GM12878 (cell line): ENCODE measurements around the gene CUTA. TPM values are rescaled to one million over a fixed set of nuclear protein-coding genes. Genes with fewer than 3 reads are reported as not detected.
A peak's percentile ranks its signal among the peaks of the same experiment; 100 is the strongest.

Experiments used
- ATAC-seq: fragments of 200-7000 bp; cut with Tn5 transposase; 3 replicates; pipeline ENCODE4 v1.9.1; 2020; ENCODE audit warnings: mild to moderate bottlenecking, moderate library complexity
- BruUV-seq: library from RNA; stranded (reverse); fragments of 400-500 nt; replicated peaks from 2 replicates; lab custom pipeline; 2021; lab: Mats Ljungman, UMichigan
- CTCF ChIA-PET: fragments of 300-600 bp; sonication (Branson Sonifier 250); formaldehyde crosslinking; extraction: SDS; loops from one replicate; lab custom pipeline; 2021; ENCODE audit warnings: inconsistent platforms; lab: Yijun Ruan, JAX
- POLR2A ChIA-PET: fragments of 350-600 bp; formaldehyde crosslinking; extraction: SDS; loops from one replicate; lab custom pipeline; 2021; ENCODE audit warnings: inconsistent platforms; lab: Charles Lee
- RAD21 ChIA-PET: fragments of 300-600 bp; sonication (Branson Sonifier 250); formaldehyde crosslinking; loops from one replicate; lab custom pipeline; 2023; ENCODE audit warnings: antibody characterized with exemption; ENCODE audit not compliant: unreplicated experiment; lab: Charles Lee
- SMC1A ChIA-PET: fragments of 300-600 bp; sonication (Branson Sonifier 250); formaldehyde crosslinking; loops from one replicate; lab custom pipeline; 2023; ENCODE audit not compliant: unreplicated experiment, uncharacterized antibody; lab: Charles Lee
- DNase-seq: peaks from one replicate; pipeline ENCODE4 v3.0.0-alpha.2; 2011; ENCODE audit warnings: low read depth, low spot score
- FAIRE-seq: peaks from 3 replicates; lab custom pipeline; 2011; peaks lifted over from hg19 to GRCh38; lab: Jason Lieb, UNC
- H2AFZ ChIP-seq: 2 replicates; pipeline ENCODE4 v1.6.0; 2011; ENCODE audit warnings: low read depth, low read length, control low read depth; ENCODE audit not compliant: control insufficient read depth
- H3K27ac ChIP-seq: 2 replicates; pipeline ENCODE4 v1.5.1; 2011; ENCODE audit warnings: control low read depth; ENCODE audit not compliant: control insufficient read depth, insufficient read depth
- H3K27me3 ChIP-seq, 2 experiments: replicated peaks in 1 of 2; 2 replicates each; pipeline versions ENCODE4 v1.6.0 to v1.6.1; 2011; ENCODE audit warnings: low read length in 1 of 2; ENCODE audit not compliant: control insufficient read depth in 2 of 2, insufficient read depth in 2 of 2
- H3K36me3 ChIP-seq, 2 experiments: 2 replicates each; pipeline ENCODE4 v1.5.1; 2011; ENCODE audit warnings: low read length in 1 of 2; ENCODE audit not compliant: control insufficient read depth in 2 of 2, insufficient read depth in 2 of 2
- H3K4me1 ChIP-seq: 2 replicates; pipeline ENCODE4 v1.6.1; 2011; ENCODE audit warnings: mild to moderate bottlenecking, low read length, moderate library complexity, mixed read lengths; ENCODE audit not compliant: control insufficient read depth, insufficient read depth
- H3K4me2 ChIP-seq: 2 replicates; pipeline ENCODE4 v1.6.0; 2011; ENCODE audit warnings: control low read depth; ENCODE audit not compliant: control insufficient read depth, insufficient read depth
- H3K4me3 ChIP-seq: fragments of 200-600 bp; sonication (generic); 2 replicates; pipeline ENCODE4 v1.5.1; 2016
- H3K79me2 ChIP-seq: 2 replicates; pipeline ENCODE4 v1.6.0; 2011; ENCODE audit warnings: low read length; ENCODE audit not compliant: control insufficient read depth, insufficient read depth
- H3K9ac ChIP-seq: 2 replicates; pipeline ENCODE4 v1.8.0; 2011; ENCODE audit warnings: low read length, control low read depth, mixed read lengths; ENCODE audit not compliant: control insufficient read depth, insufficient read depth
- H3K9me3 ChIP-seq: replicated peaks from 3 replicates; pipeline ENCODE4 v1.5.1; 2011; ENCODE audit warnings: mild to moderate bottlenecking, low read length; ENCODE audit not compliant: control insufficient read depth, insufficient read depth
- H4K20me1 ChIP-seq: 2 replicates; pipeline ENCODE4 v1.6.0; 2011; ENCODE audit not compliant: control insufficient read depth, insufficient read depth
- BHLHE40 ChIP-seq, 2 experiments: fragments of 450-650 bp in 1 of 2; IDR thresholded peaks; 2 replicates each; pipeline ENCODE4 v1.6.1; 2011 to 2017; ENCODE audit warnings: low read depth in 2 of 2, borderline replicate concordance in 1 of 2, improper control_type of control experiment in 1 of 2, low read length in 1 of 2, mild to moderate bottlenecking in 1 of 2
- BRCA1 ChIP-seq: IDR thresholded peaks from 2 replicates; pipeline ENCODE4 v1.6.1; 2011; ENCODE audit warnings: low read depth, low read length, improper control_type of control experiment
- DPF2 ChIP-seq: fragments of 450-650 bp; IDR thresholded peaks from 2 replicates; pipeline ENCODE4 v1.6.1; 2017; ENCODE audit warnings: mild to moderate bottlenecking
- JUNB ChIP-seq: IDR thresholded peaks from 2 replicates; pipeline ENCODE4 v1.6.1; 2016; ENCODE audit warnings: antibody characterized with exemption, mild to moderate bottlenecking
- MYB ChIP-seq: fragments of 150-350 bp; IDR thresholded peaks from 2 replicates; pipeline ENCODE4 v1.6.1; 2014; ENCODE audit warnings: mild to moderate bottlenecking, low read depth, low read length, borderline replicate concordance
- NBN ChIP-seq: fragments of 450-650 bp; IDR thresholded peaks from 2 replicates; pipeline ENCODE4 v1.6.1; 2016
- PAX8 ChIP-seq: fragments of 450-650 bp; IDR thresholded peaks from 2 replicates; pipeline ENCODE4 v1.6.1; 2017; ENCODE audit warnings: mild to moderate bottlenecking, moderate library complexity
- PKNOX1 ChIP-seq: fragments of 450-650 bp; IDR thresholded peaks from 2 replicates; pipeline ENCODE4 v1.6.1; 2016; ENCODE audit warnings: mild to moderate bottlenecking
- POU2F2 ChIP-seq: IDR thresholded peaks from 3 replicates; pipeline ENCODE4 v1.6.1; 2011; ENCODE audit warnings: low read depth, mild to moderate bottlenecking, low read length, borderline replicate concordance
- RAD51 ChIP-seq: fragments of 450-650 bp; IDR thresholded peaks from 2 replicates; pipeline ENCODE4 v1.6.1; 2016; ENCODE audit warnings: moderate library complexity, mild to moderate bottlenecking, inconsistent platforms
- RUNX3 ChIP-seq: IDR thresholded peaks from 2 replicates; pipeline ENCODE4 v1.6.1; 2012; ENCODE audit warnings: low read length, inconsistent platforms
- SIX5 ChIP-seq: IDR thresholded peaks from 2 replicates; pipeline ENCODE4 v1.6.1; 2011; ENCODE audit warnings: mild to moderate bottlenecking, low read depth, low read length, moderate library complexity; ENCODE audit not compliant: severe bottlenecking
- SPI1 ChIP-seq: IDR thresholded peaks from 2 replicates; pipeline ENCODE4 v1.6.1; 2011; ENCODE audit warnings: low read depth, mild to moderate bottlenecking, low read length, moderate library complexity, borderline replicate concordance; ENCODE audit not compliant: insufficient read depth
- TARDBP ChIP-seq: IDR thresholded peaks from 2 replicates; pipeline ENCODE4 v1.6.1; 2016; ENCODE audit warnings: borderline replicate concordance
- whole genome bisulfite sequencing: methylation state at CpG from one replicate; pipeline ENCODE4 v1.1.6; 2016; ENCODE audit warnings: low lambda C conversion rate; ENCODE audit not compliant: insufficient replicate concordance, insufficient coverage; ENCODE audit errors: missing lambda C conversion rate; 5-methylcytosine and 5-hydroxymethylcytosine counted together
- in situ Hi-C: fragments of 300-500 bp; cut with MboI; formaldehyde crosslinking; loops from 9 replicates; pipeline ENCODE4 v1.14.3; 2018; ENCODE audit warnings: mixed read lengths
- intact Hi-C: fragments of 100-400 bp; cut with micrococcal nuclease; formaldehyde crosslinking; loops from one replicate; pipeline ENCODE4 v1.14.2; 2022; ENCODE audit not compliant: unreplicated experiment
- polyA plus RNA-seq, 11 experiments: library from polyadenylated mRNA; depleted of rRNA in 4 of 11; unstranded in 6 of 11; stranded (reverse) in 5 of 11; fragments of >200 nt; fragmentation: Nextera tagmentation in 4 of 11; fragmentation: Illumina TruSeq in 1 of 11; extraction: Ambion mirVana in 4 of 11; extraction: Trizol in 1 of 11; gene quantifications; 1 replicate in 1 of 11; 2 replicates in 10 of 11; pipeline versions ENCODE4 v1.2.1 to v1.2.3, GENCODE V29; 2011 to 2016; ENCODE audit warnings: inconsistent platforms in 2 of 11, missing spikeins in 2 of 11, low read depth in 1 of 11
- total RNA-seq, 4 experiments: library from RNA; depleted of rRNA in 3 of 4; stranded (reverse); fragments of >200 nt in 3 of 4; fragmentation: Illumina TruSeq in 1 of 4; extraction: Trizol in 1 of 4; gene quantifications; 2 replicates each; pipeline versions ENCODE4 v1.2.1 to v1.2.3, GENCODE V29; 2013 to 2021
- TF ChIP-seq, protein P1 (sequence below): IDR thresholded peaks from 2 replicates; pipeline ENCODE4 v1.6.1; 2011; ENCODE audit warnings: borderline replicate concordance, low read depth, mild to moderate bottlenecking, moderate library complexity, mixed read lengths, low read length; ENCODE audit not compliant: insufficient read depth; ENCODE audit errors: extremely low read length
- TF ChIP-seq, protein P2 (sequence below): fragments of 450-650 bp; IDR thresholded peaks from 2 replicates; pipeline ENCODE4 v1.6.1; 2016; ENCODE audit warnings: mild to moderate bottlenecking

Gene CUTA
- total and polyA plus RNA-seq, 10 of the 15 experiments (the other 5 are each of a cell fraction or from before 2014, with no cell fraction given), result 102 to 293 (median 189) TPM

DNA sequence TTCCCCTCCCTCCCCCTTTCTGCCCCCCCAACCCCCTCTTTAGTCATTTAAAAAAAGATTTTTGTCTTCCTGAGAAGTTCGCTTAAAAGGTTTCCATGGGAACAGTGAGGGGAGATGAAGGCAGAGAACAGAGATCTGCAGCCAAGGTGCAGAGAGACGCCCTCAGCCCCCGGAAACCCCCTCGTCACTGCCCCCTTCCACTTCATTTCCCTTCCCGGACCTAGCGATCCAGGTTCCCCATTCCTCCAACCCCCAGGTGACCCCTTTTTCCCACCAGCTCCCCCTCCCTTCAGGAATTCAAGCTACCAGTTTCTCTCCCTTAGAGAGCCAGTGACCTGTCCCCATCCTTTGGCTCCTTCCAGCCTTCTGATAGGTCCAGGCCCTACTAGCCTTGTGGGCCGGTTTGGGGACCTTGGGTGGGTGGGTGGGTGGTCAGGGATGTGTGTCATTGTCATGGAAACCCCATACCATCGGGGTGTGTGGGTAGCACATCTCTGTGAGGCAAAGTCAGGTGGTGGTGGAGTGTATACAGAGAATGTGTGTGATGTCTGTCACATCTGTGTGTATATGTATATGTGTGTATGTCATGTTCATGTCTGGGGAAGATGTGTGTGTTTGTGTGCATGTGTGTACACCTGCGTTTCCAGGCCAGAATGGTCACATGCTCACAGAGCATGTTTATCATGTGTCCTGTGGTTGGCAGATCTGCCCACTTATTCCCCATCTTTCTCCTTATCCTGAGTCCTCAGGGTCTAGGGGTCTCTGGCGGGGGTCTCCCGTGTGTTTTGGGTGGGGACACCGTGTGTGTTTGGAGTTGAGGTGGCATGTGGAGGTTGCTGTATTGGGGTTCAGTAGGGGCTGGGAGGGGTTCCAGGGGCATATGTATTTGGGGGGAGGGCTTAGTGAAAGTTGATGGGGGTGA lies 8.9 kb upstream of the CUTA start:
- DNase-seq, result no peak
- ATAC-seq, result peak; percentile 5; the same call in 1 of the 3 replicates
- no peak for FAIRE-seq
- TSS peak; percentile 70 for BruUV-seq
- H4K20me1 ChIP-seq, result no peaks in the 10 kb centered on the region
- peak overlapping the region; percentile 77 for H3K4me2 ChIP-seq
- RAD21 ChIA-PET, result interaction anchor here (0.6 to 2.3 kb wide), 10 partner anchors 10 to 207 kb away, joined by 3 to 11 read pairs (median 6); partner anchors contain the start of genes B3GALT4, BAK1, KIFC1 and ZBTB9
- peak overlapping the region; percentile 14; the same call in 1 of the 2 replicates for H3K9ac ChIP-seq
- in situ Hi-C loops (no loop called here), intact Hi-C loops (loop anchor here (1.0 to 2.0 kb wide), 2 partner anchors 36 to 144 kb away; partner anchors contain the start of gene KIFC1)
- TF ChIP-seq RUNX3, result no peak
- no peak for TF ChIP-seq SPI1
- TF ChIP-seq RAD51, result peak; percentile 68
- TF ChIP-seq, protein P1, sequence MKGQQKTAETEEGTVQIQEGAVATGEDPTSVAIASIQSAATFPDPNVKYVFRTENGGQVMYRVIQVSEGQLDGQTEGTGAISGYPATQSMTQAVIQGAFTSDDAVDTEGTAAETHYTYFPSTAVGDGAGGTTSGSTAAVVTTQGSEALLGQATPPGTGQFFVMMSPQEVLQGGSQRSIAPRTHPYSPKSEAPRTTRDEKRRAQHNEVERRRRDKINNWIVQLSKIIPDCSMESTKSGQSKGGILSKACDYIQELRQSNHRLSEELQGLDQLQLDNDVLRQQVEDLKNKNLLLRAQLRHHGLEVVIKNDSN, result peak; percentile 9
- 0 out of 2 replicates have a peak, but pooled peaks have one; percentile 31 for TF ChIP-seq NBN
- no peak for TF ChIP-seq MYB
- no peak for TF ChIP-seq DPF2
- no peak for TF ChIP-seq POU2F2
- peak; percentile 46; the same call in 1 of the 2 replicates for TF ChIP-seq PKNOX1
- no peak for TF ChIP-seq SIX5
- TF ChIP-seq, protein P2, sequence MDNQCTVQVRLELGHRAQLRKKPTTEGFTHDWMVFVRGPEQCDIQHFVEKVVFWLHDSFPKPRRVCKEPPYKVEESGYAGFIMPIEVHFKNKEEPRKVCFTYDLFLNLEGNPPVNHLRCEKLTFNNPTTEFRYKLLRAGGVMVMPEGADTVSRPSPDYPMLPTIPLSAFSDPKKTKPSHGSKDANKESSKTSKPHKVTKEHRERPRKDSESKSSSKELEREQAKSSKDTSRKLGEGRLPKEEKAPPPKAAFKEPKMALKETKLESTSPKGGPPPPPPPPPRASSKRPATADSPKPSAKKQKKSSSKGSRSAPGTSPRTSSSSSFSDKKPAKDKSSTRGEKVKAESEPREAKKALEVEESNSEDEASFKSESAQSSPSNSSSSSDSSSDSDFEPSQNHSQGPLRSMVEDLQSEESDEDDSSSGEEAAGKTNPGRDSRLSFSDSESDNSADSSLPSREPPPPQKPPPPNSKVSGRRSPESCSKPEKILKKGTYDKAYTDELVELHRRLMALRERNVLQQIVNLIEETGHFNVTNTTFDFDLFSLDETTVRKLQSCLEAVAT, result no peak
- TF ChIP-seq BHLHE40 (IDR thresholded peaks at IDR 0.05; ENCODE audit: borderline replicate concordance in 1 of 2, low read depth in 2 of 2, low read length in 1 of 2), result peak in 1 of 2 experiments; percentile 23; a peak in 1 of 4 replicates
- 0 out of 2 replicates have a peak, but pooled peaks have one; percentile 81 for TF ChIP-seq PAX8
- no peak for TF ChIP-seq BRCA1
- TF ChIP-seq JUNB, result no peak
- TF ChIP-seq TARDBP, result no peak
- H2AFZ ChIP-seq, result no peak overlapping the region
- peaks cover 45% of the 10 kb centered on the region for H3K4me1 ChIP-seq
- CTCF ChIA-PET, result interaction anchor here (0.6 to 2.4 kb wide), 10 partner anchors 10 to 155 kb away, joined by 3 to 25 read pairs (median 5); partner anchors contain the start of genes CUTA, RGL2, RPS18 and VPS52
- WGBS, result under 1% methylated on average over 12 of the region's 12 CpGs
- SMC1A ChIA-PET, result interaction anchor here (0.6 to 1.5 kb wide), 4 partner anchors 10 to 121 kb away, joined by 3 read pairs; no protein-coding TSS in a partner anchor
- no peaks in the 10 kb centered on the region for H3K9me3 ChIP-seq
- peak overlapping the region; percentile 75 for H3K4me3 ChIP-seq
- no peaks in the 10 kb centered on the region for H3K36me3 ChIP-seq
- peaks cover 4% of the 10 kb centered on the region for H3K79me2 ChIP-seq
- H3K27ac ChIP-seq, result no peak overlapping the region
- POLR2A ChIA-PET, result interaction anchor here (0.5 to 2.4 kb wide), 12 partner anchors 10 to 863 kb away, joined by 3 to 14 read pairs (median 6); partner anchors contain the start of genes CUTA and ZBTB9
- no peaks in the 10 kb centered on the region; a peak in 2 of 4 replicates for H3K27me3 ChIP-seq
